ENCODE measurements around the gene GH1.
"Not testable (repeated sequence)": the region's sequence is repeated elsewhere in the genome, so short reads cannot be mapped to it uniquely, and the experiment has no call there.

Gene GH1

GRCh38 chr17:63894021-63894420 is 24.6 kb downstream of the GH1 start:
- DNase-seq: not testable (repeated sequence)

GRCh38 chr17:63892316-63893037 is 26.2 kb downstream of the GH1 start:
- DNase-seq: not testable (repeated sequence)

- not testable (repeated sequence) for DNase-seq
Observed at GRCh38 chr17:63889026-63889848, 29.4 kb downstream of the GH1 start.

GRCh38 chr17:63885119-63885518 is 33.5 kb downstream of the GH1 start:
- DNase-seq: not testable (repeated sequence)

- not testable (repeated sequence) for DNase-seq
Observed at GRCh38 chr17:63882626-63883126, 36.0 kb downstream of the GH1 start.

GRCh38 chr17:63881935-63882601 is 36.6 kb downstream of the GH1 start, which contains the start of gene GH2:
TSS of gene GH2 (minus strand) at chr17:63881944. CDS start at chr17:63881801, 143 bp downstream.
- no peak for DNase-seq

- not testable (repeated sequence) for DNase-seq
Observed at GRCh38 chr17:63881337-63881736, 37.3 kb downstream of the GH1 start.

GRCh38 chr17:63880706-63881105 is 37.9 kb downstream of the GH1 start:
- no peak for DNase-seq

GRCh38 chr17:63878413-63878812 is 40.2 kb downstream of the GH1 start:
- DNase-seq: not testable (repeated sequence)

- not testable (repeated sequence) for DNase-seq
Observed at GRCh38 chr17:63874693-63875092, 43.9 kb downstream of the GH1 start.

GRCh38 chr17:63874061-63874626 is 44.5 kb downstream of the GH1 start:
- DNase-seq: not testable (repeated sequence)

- not testable (repeated sequence) for DNase-seq
Observed at GRCh38 chr17:63873577-63873976, 45.1 kb downstream of the GH1 start, which contains the start of gene CSH2. TSS of gene CSH2 (minus strand) at chr17:63873677. CDS start at chr17:63873614, 63 bp downstream.

- DNase-seq: not testable (repeated sequence)
Observed at GRCh38 chr17:63871646-63872365, 46.8 kb downstream of the GH1 start.

- DNase-seq: not testable (repeated sequence)
Observed at GRCh38 chr17:63870292-63870665, 48.4 kb downstream of the GH1 start.

- not testable (repeated sequence) for DNase-seq
Observed at GRCh38 chr17:63869491-63870291, 48.9 kb downstream of the GH1 start.

Data from DMS79 (cell line).